Activated CD8-positive, alpha-beta T cell treated with anti-CD3 and anti-CD28 coated beads for 36 hours (primary cell): ENCODE measurements around the gene NEDD4L. TPM values are rescaled to one million over a fixed set of nuclear protein-coding genes. Genes with fewer than 3 reads are reported as not detected.

Experiments used
- ATAC-seq: fragments of 200-7000 bp; cut with Tn5 transposase; one replicate; pipeline ENCODE4 v1.10.0; 2021; ENCODE audit warnings: mild to moderate bottlenecking, moderate library complexity
- CTCF ChIA-PET: fragments of 350-600 bp; sonication (Branson Sonifier 250); formaldehyde crosslinking; loops from one replicate; lab custom pipeline; 2021; ENCODE audit warnings: antibody characterized with exemption; lab: Charles Lee
- POLR2A ChIA-PET: fragments of 350-600 bp; sonication (Branson Sonifier 250); formaldehyde crosslinking; loops from one replicate; lab custom pipeline; 2021; ENCODE audit warnings: antibody characterized with exemption; lab: Charles Lee
- DNase-seq: peaks from one replicate; pipeline ENCODE4 v3.0.0-alpha.2; 2020
- H3K27ac Mint-ChIP-seq: one replicate; pipeline ENCODE4 v1.8.0; 2021; ENCODE audit warnings: mild to moderate bottlenecking, mixed read lengths
- H3K27me3 Mint-ChIP-seq: one replicate; pipeline ENCODE4 v1.8.0; 2021; ENCODE audit warnings: mixed read lengths
- H3K36me3 Mint-ChIP-seq: one replicate; pipeline ENCODE4 v1.8.0; 2021; ENCODE audit warnings: low read depth, mixed read lengths
- H3K4me1 Mint-ChIP-seq: one replicate; pipeline ENCODE4 v1.8.0; 2021; ENCODE audit warnings: low read depth, mixed read lengths
- H3K4me3 Mint-ChIP-seq: one replicate; pipeline ENCODE4 v1.8.0; 2021; ENCODE audit warnings: mild to moderate bottlenecking, moderate library complexity, mixed read lengths
- H3K9me3 Mint-ChIP-seq: one replicate; pipeline ENCODE4 v1.8.0; 2021; ENCODE audit warnings: mixed read lengths
- CTCF ChIP-seq: fragments of 200-600 bp; IDR thresholded peaks from one replicate; pipeline ENCODE4 v1.8.0; 2022; ENCODE audit warnings: antibody characterized with exemption, mild to moderate bottlenecking
- intact Hi-C: fragments of 100-400 bp; cut with micrococcal nuclease; formaldehyde crosslinking; loops from one replicate; pipeline ENCODE4 v1.10.0; 2022
- total RNA-seq, 2 experiments: library from RNA; stranded (reverse); gene quantifications; one replicate each; pipeline ENCODE4 v1.2.3, GENCODE V29; 2021

The NEDD4L gene
- total RNA-seq, 2 experiments from 2014 or later: 7.5 to 8.5 TPM

GRCh38 chr18:58004317-58004716, 39.7 kb upstream of the NEDD4L start:
- TF ChIP-seq CTCF: no peak
- intact Hi-C loops: no loop called here

GRCh38 chr18:58005011-58005410, 39.0 kb upstream of the NEDD4L start:
- H3K9me3 Mint-ChIP-seq: no peaks in the 10 kb centered on the region
- intact Hi-C loops: no loop called here
- TF ChIP-seq CTCF: no peak
- H3K27me3 Mint-ChIP-seq: peaks cover 9% of the 10 kb centered on the region
- CTCF ChIA-PET: no interaction called here
- H3K27ac Mint-ChIP-seq: no peak overlapping the region
- no peaks in the 10 kb centered on the region for H3K4me1 Mint-ChIP-seq
- no peak overlapping the region for H3K4me3 Mint-ChIP-seq
- no peak for DNase-seq
- H3K36me3 Mint-ChIP-seq: no peaks in the 10 kb centered on the region
- ATAC-seq: no peak
- POLR2A ChIA-PET: no interaction called here

More at GRCh38 chr18:58004317-58004716, 39.7 kb upstream of the NEDD4L start:
- ChIA-PET POLR2A (no interaction called here), CTCF (no interaction called here)
- Mint-ChIP-seq H3K4me3 (no peak overlapping the region), H3K27me3 (peaks cover 7% of the 10 kb centered on the region), H3K9me3 (no peaks in the 10 kb centered on the region), H3K36me3 (no peaks in the 10 kb centered on the region), H3K27ac (no peak overlapping the region), H3K4me1 (no peaks in the 10 kb centered on the region)
- ATAC-seq: no peak
- DNase-seq: no peak

GRCh38 chr18:58005885-58006523, 38.0 kb upstream of the NEDD4L start:
- DNase-seq: no peak
- POLR2A ChIA-PET: no interaction called here
- no peaks in the 10 kb centered on the region for H3K9me3 Mint-ChIP-seq
- ATAC-seq: peak; percentile 80
- H3K4me1 Mint-ChIP-seq: no peaks in the 10 kb centered on the region
- peaks cover 10% of the 10 kb centered on the region for H3K27me3 Mint-ChIP-seq
- TF ChIP-seq CTCF: no peak
- no peak overlapping the region for H3K27ac Mint-ChIP-seq
- H3K4me3 Mint-ChIP-seq: no peak overlapping the region
- CTCF ChIA-PET: no interaction called here
- intact Hi-C loops: no loop called here
- no peaks in the 10 kb centered on the region for H3K36me3 Mint-ChIP-seq

- intact Hi-C loops: no loop called here
- ATAC-seq (no peak), DNase-seq (no peak)
- no peaks in the 10 kb centered on the region for H3K36me3 Mint-ChIP-seq
- CTCF ChIA-PET: interaction anchor here (1.2 kb wide), 1 partner anchor 172 kb away, joined by 3 read pairs; no protein-coding TSS in a partner anchor
- no peaks in the 10 kb centered on the region for H3K9me3 Mint-ChIP-seq
- peaks cover 8% of the 10 kb centered on the region for H3K27me3 Mint-ChIP-seq
- H3K4me3 Mint-ChIP-seq: no peak overlapping the region
- no peak for TF ChIP-seq CTCF
- no peak overlapping the region for H3K27ac Mint-ChIP-seq
- no peaks in the 10 kb centered on the region for H3K4me1 Mint-ChIP-seq
- POLR2A ChIA-PET: no interaction called here
These were observed 34.9 kb upstream of the NEDD4L start for GRCh38 chr18:58009166-58009565.

- POLR2A ChIA-PET: interaction anchor here (0.6 kb wide), 1 partner anchor 641 kb away, joined by 5 read pairs; no protein-coding TSS in a partner anchor
- ATAC-seq (no peak), DNase-seq (no peak)
- Mint-ChIP-seq H3K36me3 (no peaks in the 10 kb centered on the region), H3K9me3 (no peaks in the 10 kb centered on the region), H3K4me3 (no peak overlapping the region), H3K27ac (no peak overlapping the region), H3K27me3 (peaks cover 8% of the 10 kb centered on the region), H3K4me1 (no peaks in the 10 kb centered on the region)
- CTCF ChIA-PET: interaction anchor here (1.2 kb wide), 1 partner anchor 170 kb away, joined by 3 read pairs; no protein-coding TSS in a partner anchor
- no peak for TF ChIP-seq CTCF
- intact Hi-C loops: no loop called here
These were observed 33.8 kb upstream of the NEDD4L start for GRCh38 chr18:58010265-58010664.
